Aorta (tissue), 5 donors: ENCODE measurements around the gene CDC42EP5. TPM values are rescaled to one million over a fixed set of nuclear protein-coding genes. Genes with fewer than 3 reads are reported as not detected.
"Not testable (repeated sequence)": the region's sequence is repeated elsewhere in the genome, so short reads cannot be mapped to it uniquely, and the experiment has no call there.

ENCODE experiments used
- ATAC-seq: fragments of 200-7000 bp; cut with Tn5 transposase; one replicate; pipeline ENCODE4 v1.9.1; 2022; ENCODE audit warnings: moderate library complexity; ENCODE audit not compliant: low FRiP score
- DNase-seq, 2 donors: peaks; one replicate each; pipeline ENCODE4 v3.0.0-alpha.2; 2020
- H3K27ac ChIP-seq, 2 donors: one replicate each; pipeline ENCODE4 v1.5.1; 2013; ENCODE audit warnings: low read length in 2 of 2, mild to moderate bottlenecking in 2 of 2, moderate library complexity in 2 of 2, control low read depth in 1 of 2, inconsistent platforms in 1 of 2, low read depth in 1 of 2
- H3K27me3 ChIP-seq, 2 donors: one replicate each; pipeline ENCODE4 v1.6.1; 2013; ENCODE audit warnings: control low read depth in 1 of 2, low read length in 1 of 2, mild to moderate bottlenecking in 1 of 2, moderate library complexity in 1 of 2; ENCODE audit not compliant: insufficient read depth in 2 of 2, control insufficient read depth in 1 of 2
- H3K36me3 ChIP-seq, 2 donors: one replicate each; pipeline ENCODE4 v1.6.1; 2013; ENCODE audit warnings: control low read depth in 1 of 2, low read length in 1 of 2, mild to moderate bottlenecking in 1 of 2; ENCODE audit not compliant: insufficient read depth in 2 of 2, control insufficient read depth in 1 of 2
- H3K4me1 ChIP-seq, 2 donors: one replicate each; pipeline ENCODE4 v1.6.1; 2013; ENCODE audit warnings: low read length in 2 of 2, control low read depth in 1 of 2, mild to moderate bottlenecking in 1 of 2, moderate library complexity in 1 of 2; ENCODE audit not compliant: insufficient read depth in 2 of 2, control insufficient read depth in 1 of 2
- H3K4me3 ChIP-seq, 2 donors: one replicate each; pipeline ENCODE4 v1.5.1; 2013; ENCODE audit warnings: low read length in 2 of 2, control low read depth in 1 of 2, mild to moderate bottlenecking in 1 of 2
- H3K9me3 ChIP-seq: one replicate; pipeline ENCODE4 v1.6.1; 2013; ENCODE audit warnings: mild to moderate bottlenecking, low read length; ENCODE audit not compliant: control insufficient read depth
- WGBS, 2 donors: extraction: QIAGEN DNeasy Blood & Tissue Kit; methylation state at CpG; one replicate each; pipeline ENCODE4 v1.1.7; 2013; 5-methylcytosine and 5-hydroxymethylcytosine counted together
- intact Hi-C, 2 donors: fragments of 100-400 bp; cut with DNase I; formaldehyde crosslinking; loops; one replicate each; pipeline versions ENCODE4 v1.14.2 to v1.15.0; 2022
- polyA plus RNA-seq, 2 donors: library from polyadenylated mRNA; stranded (reverse); fragments of 200-250 nt; gene quantifications; one replicate each; pipeline ENCODE4 v1.2.3, GENCODE V29; 2013
- total RNA-seq, 2 donors: library from RNA; stranded (reverse); fragmentation: NEBNext Ultra II Directional; extraction: Animal tissue kit (Norgen Biotek cat#: 25700); gene quantifications; one replicate each; pipeline ENCODE4 v1.2.1, GENCODE V29; 2021
- donor health status: healthy with polysubstance abuse.
- donor health status: Bipolar disorder and iron deficiency.
- donor health status: DM: no; HTN: no; CAD: no.
- donor health status: DM: no; HTN: no; CAD: no.
- donor health status: DM: yes; HTN: yes; CAD: no.

Gene CDC42EP5
- total and polyA plus RNA-seq, 4 donors: 40.4 to 55.2 (median 48.9) TPM

DNA sequence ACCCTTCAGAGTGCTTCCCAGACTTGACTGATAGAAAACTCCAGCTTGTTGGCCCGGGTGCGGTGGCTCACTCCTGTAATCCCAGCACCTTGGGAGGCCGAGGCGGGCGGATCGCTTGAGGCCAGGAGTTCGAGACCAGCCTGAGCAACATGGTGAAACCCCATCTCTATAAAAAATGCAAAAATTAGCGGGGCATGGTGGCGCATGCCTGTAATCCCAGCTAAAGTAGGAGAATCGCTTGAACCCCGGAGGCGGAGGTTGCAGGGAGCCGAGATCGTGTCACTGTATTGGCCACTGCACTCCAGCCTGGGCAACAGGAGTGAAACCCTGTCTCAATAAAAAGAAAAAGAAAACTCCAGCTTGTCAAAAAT lies 7.0 kb downstream of the CDC42EP5 start:
- H3K27ac ChIP-seq, H3K27me3 ChIP-seq, H3K9me3 ChIP-seq, H3K36me3 ChIP-seq, H3K4me1 ChIP-seq, ATAC-seq, H3K4me3 ChIP-seq: not testable (repeated sequence)
- intact Hi-C loops: loop anchor here in 1 of 2 donors (10.0 kb wide), 1 partner anchor 1659 kb away; the partner anchor contains the start of gene ZNF787
- WGBS, 2 donors: 94 to 96% methylated on average over 14 of the region's 14 CpGs
- peak in 1 of 2 donors; percentile 58 for DNase-seq

DNA sequence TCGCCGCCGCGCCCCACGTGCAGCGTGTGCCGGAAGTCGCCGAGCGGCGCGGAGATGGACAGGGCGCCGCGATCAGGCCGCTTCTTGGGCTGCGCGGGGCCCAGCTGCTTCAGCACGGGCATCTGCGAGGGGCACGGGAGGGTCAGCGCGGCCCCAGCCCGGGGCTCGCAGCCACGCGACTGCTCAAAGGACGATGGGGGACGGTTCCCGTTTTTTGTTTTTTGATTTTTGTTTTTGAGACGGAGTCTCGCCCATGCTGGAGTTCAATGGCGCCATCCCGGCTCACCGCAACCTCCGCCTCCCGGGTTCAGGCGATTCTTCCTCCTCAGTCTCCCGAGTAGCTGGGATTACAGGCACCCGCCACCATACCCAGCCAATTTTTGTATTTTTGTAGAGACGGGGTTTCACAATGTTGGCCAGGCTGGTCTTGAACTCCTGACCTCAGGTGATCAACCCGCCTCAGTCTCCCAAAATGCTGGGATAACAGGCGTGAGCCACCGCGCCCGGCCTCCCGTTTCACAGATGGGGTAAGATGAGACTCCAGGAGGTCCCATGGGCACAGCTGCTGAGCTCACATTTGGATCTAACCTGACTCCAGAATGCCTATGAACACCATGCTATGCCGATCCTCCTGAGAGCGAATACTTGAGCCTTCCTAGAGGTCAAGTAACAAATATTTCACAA lies 7.5 kb downstream of the CDC42EP5 start:
- ATAC-seq: no peak
- WGBS, 2 donors: 84% methylated on average over 44 to 49 of the region's 49 CpGs
- DNase-seq: peak; percentile 57 to 80
- Histone ChIP-seq H3K27me3 (no peaks in the 10 kb centered on the region), H3K27ac (no peak overlapping the region), H3K36me3 (peaks cover 0 to 6% of the 10 kb centered on the region in 2 donors), H3K4me3 (no peak overlapping the region), H3K4me1 (no peaks in the 10 kb centered on the region), H3K9me3 (no peaks in the 10 kb centered on the region)
- intact Hi-C loops: loop anchor here in 1 of 2 donors (10.0 kb wide), 1 partner anchor 1659 kb away; the partner anchor contains the start of gene ZNF787

DNA sequence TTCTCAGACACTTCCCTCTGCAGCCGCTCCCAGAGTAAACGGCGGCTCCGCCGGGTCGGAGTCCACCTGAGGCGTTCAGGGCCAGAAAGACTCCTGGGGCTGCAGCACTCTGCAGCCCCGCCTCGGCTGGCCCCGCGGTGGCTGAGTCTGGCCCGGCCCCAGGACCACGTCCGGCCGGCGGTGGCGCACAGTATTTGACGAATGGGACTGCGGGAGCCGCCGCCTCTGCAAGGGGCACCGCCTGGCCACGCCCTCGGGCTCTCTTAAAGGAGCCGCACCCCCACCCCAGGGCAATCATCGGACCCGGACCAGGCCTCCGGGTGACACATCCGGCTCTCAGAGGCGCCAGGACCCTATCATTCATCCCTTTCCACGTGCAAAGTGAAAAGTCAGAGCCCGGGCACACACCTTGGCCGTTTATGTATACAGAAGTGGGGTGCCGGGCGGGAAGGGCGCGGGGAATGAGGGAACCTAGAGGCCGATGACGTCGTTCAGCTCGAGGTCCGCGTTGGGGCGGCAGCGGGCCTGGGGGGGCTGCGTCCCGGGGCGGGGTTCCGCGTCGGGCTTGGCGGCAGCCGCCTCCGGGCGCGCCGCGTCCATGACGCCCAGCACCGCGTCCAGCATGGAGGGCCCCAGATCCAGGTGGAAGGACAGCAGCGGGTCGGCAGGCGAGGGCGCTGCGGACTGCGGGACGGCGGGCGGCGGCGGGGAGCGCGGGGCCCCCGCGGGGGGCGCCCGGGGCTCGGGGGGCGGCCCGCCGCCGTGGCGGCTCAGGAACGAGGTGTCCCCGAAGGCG lies 8.3 kb downstream of the CDC42EP5 start:
- Histone ChIP-seq H3K4me1 (no peaks in the 10 kb centered on the region), H3K27ac (peak overlapping the region; percentile 62 to 87), H3K36me3 (peaks cover 0 to 8% of the 10 kb centered on the region in 2 donors), H3K27me3 (no peaks in the 10 kb centered on the region), H3K9me3 (no peaks in the 10 kb centered on the region), H3K4me3 (peak overlapping the region; percentile 39 to 47)
- ATAC-seq (peak; percentile 89), DNase-seq (peak; percentile 95 to 97)
- WGBS, 2 donors: 12 to 18% methylated on average over 70 to 87 of the region's 87 CpGs
- intact Hi-C loops: loop anchor here in 1 of 2 donors (10.0 kb wide), 1 partner anchor 1660 kb away; the partner anchor contains the start of gene ZNF787

DNA sequence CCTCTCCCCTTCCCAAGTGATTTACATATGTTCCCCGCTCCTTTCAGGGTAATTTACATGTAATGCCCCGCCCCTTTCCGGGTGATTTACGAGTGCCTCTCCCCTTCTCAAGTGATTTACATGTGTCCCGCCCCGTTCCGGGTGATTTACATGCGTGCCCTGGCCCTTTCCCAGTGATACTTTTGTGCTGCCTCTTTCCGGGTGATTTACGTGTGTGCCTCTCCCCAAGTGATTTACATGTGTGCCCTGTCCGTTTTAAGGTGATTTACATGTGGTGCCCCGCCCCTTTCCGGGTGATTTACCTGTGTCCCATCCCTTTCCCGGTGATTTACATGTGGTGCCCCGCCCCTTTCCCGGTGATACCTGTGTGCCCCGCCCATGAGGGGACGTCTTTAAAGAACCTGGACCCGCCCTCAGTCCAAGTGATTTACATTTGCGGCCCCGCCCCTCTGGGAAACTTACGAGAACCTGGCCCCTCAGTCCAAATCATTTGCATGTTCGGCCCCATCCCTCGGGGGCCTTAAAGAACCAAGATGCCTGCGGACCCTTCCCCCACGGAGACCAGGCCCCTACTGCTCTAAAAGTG lies 9.0 kb downstream of the CDC42EP5 start:
- Histone ChIP-seq H3K27ac (peak overlapping the region; percentile 62 to 87), H3K9me3 (no peaks in the 10 kb centered on the region), H3K4me3 (peak overlapping the region; percentile 39 to 47), H3K4me1 (no peaks in the 10 kb centered on the region), H3K36me3 (peaks cover 0 to 8% of the 10 kb centered on the region in 2 donors), H3K27me3 (no peaks in the 10 kb centered on the region)
- ATAC-seq (peak; percentile 64), DNase-seq (peak; percentile 90 to 92)
- 0 to 1% methylated on average over 25 to 26 of the region's 26 CpGs for WGBS, 2 donors
- intact Hi-C loops: loop anchor here in 1 of 2 donors (10.0 kb wide), 1 partner anchor 1661 kb away; the partner anchor contains the start of gene ZNF787

DNA sequence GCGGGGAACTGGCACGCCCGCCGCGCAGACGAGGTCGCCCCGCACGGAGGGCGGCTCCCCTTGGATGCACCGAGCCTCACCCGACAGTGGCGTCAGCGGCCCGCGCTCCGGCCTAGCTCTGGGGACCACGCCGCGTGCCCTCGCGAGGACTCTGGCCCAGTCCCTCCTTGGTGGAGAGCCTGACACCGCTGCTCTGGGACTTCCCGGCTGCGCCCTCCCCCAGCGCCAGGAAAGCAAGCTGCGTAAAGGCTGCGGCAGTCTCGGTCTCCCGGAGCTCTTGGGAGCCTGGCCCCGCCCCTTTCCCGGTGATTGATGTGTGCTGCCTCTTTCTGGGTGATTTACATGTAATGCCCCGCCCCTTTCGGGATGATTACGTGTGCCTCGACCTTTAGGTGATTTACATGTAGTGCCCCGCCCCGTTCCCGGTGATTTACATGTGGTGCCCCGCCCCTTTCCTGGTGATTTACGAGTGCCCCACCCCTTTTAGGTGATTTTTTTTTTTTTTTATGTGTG lies 9.5 kb downstream of the CDC42EP5 start, which contains the start of gene LENG9:
Gene LENG9, minus strand, starts transcription at position 248 of the 513 bp plus-strand sequence. CDS start 252 bp downstream, outside the sequence.
- H3K27ac ChIP-seq: peak within 1 kb of the TSS; percentile 62 to 98
- H3K36me3 ChIP-seq: peaks cover 0 to 12% of the 10 kb centered on the region in 2 donors
- no peaks in the 10 kb centered on the region for H3K4me1 ChIP-seq
- H3K27me3 ChIP-seq: no peaks in the 10 kb centered on the region
- intact Hi-C loops: loop anchor here in 1 of 2 donors (1.0 to 10.0 kb wide), 2 partner anchors 14 to 1661 kb away; partner anchors contain the start of genes LENG8 and ZNF787
- no peaks in the 10 kb centered on the region for H3K9me3 ChIP-seq
- ATAC-seq (peak; percentile 87), DNase-seq (peak; percentile 99)
- WGBS, 2 donors: 1% methylated on average over 39 to 41 of the region's 41 CpGs
- peak within 1 kb of the TSS; percentile 39 to 47 for H3K4me3 ChIP-seq

DNA sequence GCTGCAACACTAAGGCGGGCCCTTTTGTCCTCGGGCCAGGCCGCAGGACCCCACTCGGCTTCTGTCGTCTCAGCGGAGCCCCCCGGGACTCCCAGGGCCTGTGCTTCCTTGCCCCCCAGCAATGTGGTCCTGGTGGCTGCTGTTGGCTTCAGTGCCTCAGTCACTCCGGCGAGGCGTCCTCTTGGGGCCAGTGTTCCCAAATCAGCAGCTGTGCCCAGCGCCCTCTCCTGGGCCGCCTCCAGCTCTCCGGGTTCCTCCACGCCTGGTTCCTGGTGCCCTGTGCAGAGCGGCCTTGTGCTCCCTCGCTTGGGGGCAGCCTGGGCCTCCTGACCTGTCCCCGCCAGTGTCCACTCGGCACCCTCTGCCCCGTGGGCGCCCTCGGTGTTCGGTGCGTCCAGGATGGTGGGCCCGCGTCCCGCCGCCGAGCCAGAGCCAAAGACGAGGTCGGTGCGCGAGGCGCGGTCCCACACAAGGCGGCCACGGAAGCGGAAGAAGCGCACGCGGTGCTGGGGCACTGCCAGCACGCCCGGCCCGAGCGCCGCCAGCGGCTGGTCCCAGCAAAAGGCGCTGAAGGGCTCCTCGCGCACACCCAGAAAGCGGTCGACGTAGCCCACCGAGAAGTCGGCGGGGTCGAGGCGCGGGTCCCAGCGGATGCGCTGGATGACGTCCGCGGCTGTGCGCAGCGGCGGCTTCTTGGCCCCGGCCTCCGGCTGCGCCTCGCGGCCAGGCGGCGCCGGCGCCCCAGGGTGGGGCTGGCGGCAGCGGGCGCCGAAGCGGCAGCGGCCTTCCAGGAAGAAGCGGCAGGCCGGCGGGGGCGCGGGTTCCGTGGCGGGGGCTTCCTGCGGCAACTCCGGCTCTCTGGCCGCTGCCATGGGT lies 10.2 kb downstream of the CDC42EP5 start:
- H3K9me3 ChIP-seq: no peaks in the 10 kb centered on the region
- no peaks in the 10 kb centered on the region for H3K27me3 ChIP-seq
- DNase-seq: peak; percentile 84 to 92
- WGBS, 2 donors: 3 to 4% methylated on average over 72 to 91 of the region's 91 CpGs
- ATAC-seq: peak; percentile 70
- H3K4me1 ChIP-seq: no peaks in the 10 kb centered on the region
- H3K36me3 ChIP-seq: peaks cover 0 to 17% of the 10 kb centered on the region in 2 donors
- H3K4me3 ChIP-seq: peak overlapping the region; percentile 6 to 44
- intact Hi-C loops: loop anchor here in 1 of 2 donors (1.0 to 10.0 kb wide), 2 partner anchors 14 to 1662 kb away; partner anchors contain the start of genes LENG8 and ZNF787
- peak overlapping the region; percentile 12 to 98 for H3K27ac ChIP-seq

DNA sequence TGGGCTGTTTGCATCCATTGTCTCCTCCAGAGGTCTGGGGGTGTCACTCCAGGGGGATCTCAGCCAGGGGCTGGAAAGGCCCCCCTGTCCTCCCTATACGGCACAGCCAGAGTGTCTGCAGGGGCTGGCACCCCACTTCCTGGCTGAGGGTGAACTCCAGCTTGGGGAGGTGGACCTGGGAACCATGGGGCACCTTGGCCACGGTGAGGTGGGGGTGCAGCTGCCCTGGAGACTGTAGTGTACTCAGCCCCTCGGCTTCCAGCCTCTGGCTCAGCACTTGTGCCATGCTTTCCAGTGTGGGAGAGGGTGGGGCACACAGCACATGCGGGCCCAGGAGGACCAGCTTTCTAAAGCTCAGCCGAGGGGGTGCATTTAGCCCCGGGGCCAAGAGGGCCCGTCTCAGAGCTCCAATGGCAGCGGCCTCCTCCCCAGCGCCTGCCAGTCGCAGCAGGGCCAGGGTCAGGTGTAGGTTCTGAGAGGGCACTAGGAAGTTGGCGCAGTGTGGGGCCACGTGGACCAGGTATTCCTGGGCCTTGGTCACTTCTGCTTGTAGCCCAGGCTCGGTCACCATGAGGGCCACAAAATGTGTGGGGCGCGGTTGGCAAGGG lies 10.9 kb downstream of the CDC42EP5 start:
- DNase-seq (peak in 1 of 2 donors; percentile 53), ATAC-seq (no peak)
- no peaks in the 10 kb centered on the region for H3K9me3 ChIP-seq
- 65 to 66% methylated on average over 13 to 15 of the region's 15 CpGs for WGBS, 2 donors
- intact Hi-C loops: loop anchor here in 1 of 2 donors (10.0 kb wide), 1 partner anchor 1663 kb away; the partner anchor contains the start of gene ZNF787
- H3K36me3 ChIP-seq: peaks cover 0 to 20% of the 10 kb centered on the region in 2 donors
- no peak overlapping the region for H3K4me3 ChIP-seq
- H3K4me1 ChIP-seq: no peaks in the 10 kb centered on the region
- H3K27me3 ChIP-seq: no peaks in the 10 kb centered on the region
- peak overlapping the region in 1 of 2 donors; percentile 98 for H3K27ac ChIP-seq
